ENCODE measurements around the gene PSMA7. TPM values are rescaled to one million over a fixed set of nuclear protein-coding genes. Genes with fewer than 3 reads are reported as not detected.

Gene PSMA7
- total and polyA plus RNA-seq, 2 of the 8 experiments (the other 6 are each of a cell fraction or from before 2014, with no cell fraction given) = 361 to 648 TPM

DNA sequence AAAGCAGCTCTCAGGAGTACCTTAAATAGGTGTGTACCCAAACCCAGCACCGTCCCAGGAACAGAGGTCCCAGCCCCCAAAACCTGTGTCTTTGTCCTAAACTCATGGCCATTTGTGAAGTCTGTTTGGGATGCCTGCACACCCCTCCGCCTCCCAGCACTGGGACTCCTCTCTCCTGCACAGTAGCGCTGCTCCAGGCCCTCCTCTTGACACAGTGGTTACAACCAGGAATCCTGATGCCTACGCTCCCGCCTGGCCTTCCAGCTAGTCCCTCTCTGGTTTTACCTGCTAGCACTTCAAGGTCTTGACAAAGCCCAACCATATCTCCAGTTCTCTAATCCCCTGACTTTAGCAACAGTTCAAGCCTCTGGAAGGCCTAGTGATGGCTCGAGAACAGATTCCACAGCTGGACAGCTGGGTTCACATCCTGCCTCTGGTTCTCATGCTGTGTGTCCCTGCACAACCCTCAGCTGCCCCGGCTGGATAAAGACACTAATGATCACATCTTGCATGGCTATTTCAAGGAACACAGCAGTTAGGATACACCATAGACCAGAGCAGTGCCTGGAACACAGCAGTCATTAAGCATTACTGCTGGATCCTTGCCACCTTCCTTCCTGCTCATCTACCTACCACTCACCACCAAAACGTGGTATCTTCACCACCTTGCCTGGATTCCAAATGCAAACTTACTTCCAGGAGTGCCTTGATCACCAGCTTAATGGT is 5.6 kb downstream of the PSMA7 start:
- H2BK12ac ChIP-seq (ENCODE audit: low read depth, low read length) = 0 out of 2 replicates have a peak overlapping the region, but pooled peaks have one; percentile 19
- no peak overlapping the region for H3K4me2 ChIP-seq (ENCODE audit: insufficient read depth in 1 of 2, low read depth in 2 of 2, low read length in 2 of 2)
- H2AK5ac ChIP-seq (ENCODE audit: low read depth, low read length) = no peak overlapping the region
- peaks cover 20 to 41% of the 10 kb centered on the region in 2 experiments for H3K79me2 ChIP-seq (ENCODE audit: control insufficient read depth in 1 of 2, insufficient read depth in 2 of 2, low read length in 2 of 2)
- no peak overlapping the region for H3K18ac ChIP-seq (ENCODE audit: extremely low read depth, low read length)
- no peak overlapping the region for H4K5ac ChIP-seq (ENCODE audit: insufficient read length, low read depth, low read length)
- FAIRE-seq (no peak), DNase-seq (ENCODE audit: low read depth in 1 of 2, low spot score in 2 of 2) (no peak)
- H4K91ac ChIP-seq (replicated peaks; ENCODE audit: insufficient read length, low read length) = no peak overlapping the region
- no peak overlapping the region for H2BK5ac ChIP-seq (ENCODE audit: low read depth, low read length)
- no peaks in the 10 kb centered on the region for H3K27me3 ChIP-seq (replicated peaks in 1 of 4; ENCODE audit: control insufficient read depth in 3 of 4, extremely low read depth in 1 of 4, insufficient read depth in 3 of 4, low read length in 3 of 4)
- no peak overlapping the region for H3K23ac ChIP-seq (ENCODE audit: insufficient read length)
- H3K4me1 ChIP-seq (replicated peaks in 1 of 4; ENCODE audit: control insufficient read depth in 3 of 4, insufficient read depth in 4 of 4, low read length in 3 of 4) = peaks cover 0 to 8% (median 2%) of the 10 kb centered on the region in 4 experiments; a peak in 3 of 7 replicates
- no peak overlapping the region for H2BK15ac ChIP-seq (ENCODE audit: low read length)
- H2AFZ ChIP-seq (ENCODE audit: low read length) = no peak overlapping the region
- H3K23me2 ChIP-seq (ENCODE audit: low read depth, low read length) = no peaks in the 10 kb centered on the region; the same call in 1 of the 2 replicates
- no peak overlapping the region for H2BK20ac ChIP-seq (ENCODE audit: low read length)
- H3K4ac ChIP-seq (replicated peaks; ENCODE audit: insufficient read length, low read depth, low read length) = no peak overlapping the region
- no peaks in the 10 kb centered on the region for H3K9me3 ChIP-seq (ENCODE audit: insufficient read depth in 2 of 2, low read depth in 1 of 2, low read length in 1 of 2)
- 0 out of 2 replicates have a peak overlapping the region, but pooled peaks have one; percentile 33 for H3K27ac ChIP-seq (ENCODE audit: low read depth, low read length)
- ChIA-PET POLR2A (ENCODE audit: partially characterized antibody) (interaction anchor here (0.6 to 5.6 kb wide), 9 partner anchors 11 to 1565 kb away, joined by 3 to 62 read pairs (median 5); partner anchors contain the start of gene TAF4), CTCF (ENCODE audit: partially characterized antibody) (interaction anchor here (0.6 to 5.3 kb wide), 10 partner anchors 8 to 138 kb away, joined by 3 to 57 read pairs (median 3); no protein-coding TSS in a partner anchor)
- no peak overlapping the region for H2BK120ac ChIP-seq (replicated peaks; ENCODE audit: low read depth, low read length)
- H4K8ac ChIP-seq (ENCODE audit: extremely low read depth, insufficient read depth, low read length) = no peak overlapping the region
- H3K79me1 ChIP-seq (ENCODE audit: low read depth, low read length) = peaks cover 4% of the 10 kb centered on the region
- H3K14ac ChIP-seq (ENCODE audit: insufficient read length) = no peak overlapping the region
- no peak for TF ChIP-seq GABPA (IDR thresholded peaks at IDR 0.05; ENCODE audit: borderline replicate concordance, insufficient read depth, low read length)
- peak in 1 of 2 experiments; percentile 21; a peak in 1 of 3 replicates for TF ChIP-seq POLR2A (IDR thresholded peaks at IDR 0.05; ENCODE audit: control extremely low read depth in 1 of 2, low read depth in 2 of 2, low read length in 2 of 2)
- H3K4me3 ChIP-seq (ENCODE audit: extremely low read depth in 1 of 4, insufficient read depth in 2 of 4, low read depth in 3 of 4, low read length in 4 of 4) = no peak overlapping the region
- H4K20me1 ChIP-seq (replicated peaks in 1 of 2; ENCODE audit: control insufficient read depth in 1 of 2, insufficient read depth in 2 of 2, low read length in 2 of 2) = peaks cover 26 to 61% of the 10 kb centered on the region in 2 experiments
- H3K56ac ChIP-seq (replicated peaks; ENCODE audit: insufficient read length, low read depth, low read length) = no peak overlapping the region
- H3K9ac ChIP-seq (replicated peaks in 1 of 4; ENCODE audit: extremely low read depth in 1 of 4, low read depth in 3 of 4, low read length in 3 of 4) = no peak overlapping the region
- peaks cover 43 to 78% (median 63%) of the 10 kb centered on the region in 4 experiments for H3K36me3 ChIP-seq (ENCODE audit: control insufficient read depth in 2 of 4, insufficient read depth in 4 of 4, low read length in 3 of 4)
- WGBS, 2 experiments (ENCODE audit: extremely low coverage in 1 of 2, insufficient coverage in 1 of 2, insufficient read length in 1 of 2, insufficient replicate concordance in 2 of 2, low coverage in 1 of 2, low lambda C conversion rate in 2 of 2, missing lambda C conversion rate in 1 of 2) = 84% methylated on average over 8 of the region's 8 CpGs; no CpG with 5 or more reads in 1 of the 2 experiments
